Gastroesophageal sphincter (tissue), 4 donors: ENCODE data around the gene PTBP3. TPM values are rescaled to one million over a fixed set of nuclear protein-coding genes. Genes with fewer than 3 reads are reported as not detected.
"Not testable (repeated sequence)": the region's sequence is repeated elsewhere in the genome, so short reads cannot be mapped to it uniquely, and the experiment has no call there.

Source experiments
- ATAC-seq: fragments of 150-250 bp; one replicate; pipeline ENCODE4 v1.9.1; 2016; ENCODE audit warnings: mild to moderate bottlenecking, moderate library complexity
- H3K27ac ChIP-seq, 4 donors: fragments of 200-600 bp; sonication (generic) in 3 of 4; 1 replicate in 3 of 4; 2 replicates in 1 of 4; pipeline ENCODE4 v1.5.1; 2016 to 2019
- H3K27me3 ChIP-seq: fragments of 200-600 bp; sonication (generic); one replicate; pipeline ENCODE4 v1.5.1; 2019
- H3K36me3 ChIP-seq, 2 donors: fragments of 200-600 bp; sonication (generic); one replicate each; pipeline ENCODE4 v1.5.1; 2019; ENCODE audit warnings: control low read depth in 1 of 2
- H3K4me1 ChIP-seq, 3 donors: fragments of 200-600 bp; sonication (generic); 1 replicate in 2 of 3; 2 replicates in 1 of 3; pipeline ENCODE4 v1.5.1; 2016 to 2019; ENCODE audit warnings: control low read depth in 2 of 3
- H3K4me3 ChIP-seq, 2 donors: fragments of 200-600 bp; sonication (generic); one replicate each; pipeline ENCODE4 v1.5.1; 2019; ENCODE audit warnings: mild to moderate bottlenecking in 1 of 2, moderate library complexity in 1 of 2
- H3K9me3 ChIP-seq, 3 donors: fragments of 200-600 bp; sonication (generic); one replicate each; pipeline ENCODE4 v1.5.1; 2017 to 2019; ENCODE audit warnings: control low read depth in 2 of 3
- EP300 ChIP-seq: sonication (generic); formaldehyde crosslinking; IDR thresholded peaks from one replicate; pipeline ENCODE4 v1.6.1; 2017; ENCODE audit warnings: antibody characterized with exemption, mild to moderate bottlenecking
- POLR2A ChIP-seq, 2 donors: fragments of 450-650 bp; IDR thresholded peaks; one replicate each; pipeline ENCODE4 v1.6.1; 2017; ENCODE audit warnings: antibody characterized with exemption in 2 of 2, mild to moderate bottlenecking in 2 of 2, moderate library complexity in 1 of 2
- POLR2AphosphoS5 ChIP-seq: sonication (generic); formaldehyde crosslinking; IDR thresholded peaks from one replicate; pipeline ENCODE4 v1.6.1; 2017; ENCODE audit warnings: antibody characterized with exemption
- WGBS, 2 donors: methylation state at CpG; one replicate each; pipeline ENCODE4 v1.1.5; 2018; ENCODE audit warnings: low coverage in 1 of 2; 5-methylcytosine and 5-hydroxymethylcytosine counted together
- total RNA-seq, 4 donors: library from RNA; depleted of rRNA; stranded (reverse); fragments of >200 nt; gene quantifications; one replicate each; pipeline ENCODE4 v1.1.0, GENCODE V29; 2016
- TF ChIP-seq, protein P1 (sequence below), 4 experiments: fragments of 200-600 bp in 2 of 4; fragments of 450-650 bp in 2 of 4; sonication (generic) in 1 of 4; IDR thresholded peaks; one replicate each; pipeline ENCODE4 v1.5.1; 2017 to 2019; ENCODE audit warnings: antibody characterized with exemption in 4 of 4, mild to moderate bottlenecking in 2 of 4, moderate library complexity in 2 of 4

The PTBP3 gene
- total RNA-seq, 4 donors from 2014 or later, result 13.7 to 28.2 (median 24.6) TPM

DNA sequence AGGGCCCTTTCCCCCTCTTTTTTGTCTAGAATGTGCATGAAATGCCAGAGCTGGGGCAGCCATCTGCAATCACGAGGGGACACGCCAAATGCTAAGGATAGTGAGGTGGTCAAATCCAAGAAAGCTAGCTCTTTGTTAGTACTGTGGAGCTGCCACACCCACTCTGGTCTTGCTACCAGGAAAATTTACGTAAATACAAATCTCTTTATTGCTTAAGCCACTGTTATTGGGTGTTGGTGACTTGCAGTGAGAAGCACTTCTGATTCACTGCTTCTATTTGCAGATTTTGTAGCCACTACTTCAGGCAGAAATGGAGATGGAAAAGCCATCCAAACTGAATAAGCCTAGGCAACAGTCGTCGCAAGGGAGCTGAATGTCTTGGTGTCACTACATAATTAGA lies 132.7 kb downstream of the PTBP3 start:
- no peak for ATAC-seq

DNA sequence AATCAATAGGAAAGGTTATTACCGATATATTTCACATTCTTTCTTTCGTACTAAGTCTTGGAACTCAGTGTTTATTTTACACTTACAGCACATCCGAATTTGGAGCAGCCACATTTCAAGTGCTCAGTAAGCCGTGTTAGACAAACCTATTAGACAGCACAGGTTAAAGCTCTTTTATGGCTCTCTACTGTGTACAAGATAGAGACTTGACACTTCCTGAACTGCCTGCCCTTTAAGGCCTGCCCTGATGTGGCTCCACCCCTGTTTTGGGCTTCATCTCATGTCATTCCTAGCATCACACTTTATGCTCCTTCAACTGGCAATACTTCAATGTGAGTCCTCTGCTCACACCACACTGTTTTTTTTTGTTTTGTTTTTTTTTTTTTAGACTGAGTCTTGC lies 134.8 kb downstream of the PTBP3 start:
- no peak overlapping the region for H3K4me3 ChIP-seq
- no peak for ATAC-seq
- 33 to 56% methylated on average over 4 of the region's 4 CpGs for WGBS, 2 donors
- H3K36me3 ChIP-seq, result no peaks in the 10 kb centered on the region
- H3K27me3 ChIP-seq, result no peaks in the 10 kb centered on the region
- no peaks in the 10 kb centered on the region for H3K4me1 ChIP-seq
- no peak overlapping the region for H3K27ac ChIP-seq
- H3K9me3 ChIP-seq, result no peaks in the 10 kb centered on the region
- TF ChIP-seq EP300 (no peak), POLR2AphosphoS5 (no peak), POLR2A (IDR thresholded peaks at IDR 0.05) (no peak)
- TF ChIP-seq, protein P1, sequence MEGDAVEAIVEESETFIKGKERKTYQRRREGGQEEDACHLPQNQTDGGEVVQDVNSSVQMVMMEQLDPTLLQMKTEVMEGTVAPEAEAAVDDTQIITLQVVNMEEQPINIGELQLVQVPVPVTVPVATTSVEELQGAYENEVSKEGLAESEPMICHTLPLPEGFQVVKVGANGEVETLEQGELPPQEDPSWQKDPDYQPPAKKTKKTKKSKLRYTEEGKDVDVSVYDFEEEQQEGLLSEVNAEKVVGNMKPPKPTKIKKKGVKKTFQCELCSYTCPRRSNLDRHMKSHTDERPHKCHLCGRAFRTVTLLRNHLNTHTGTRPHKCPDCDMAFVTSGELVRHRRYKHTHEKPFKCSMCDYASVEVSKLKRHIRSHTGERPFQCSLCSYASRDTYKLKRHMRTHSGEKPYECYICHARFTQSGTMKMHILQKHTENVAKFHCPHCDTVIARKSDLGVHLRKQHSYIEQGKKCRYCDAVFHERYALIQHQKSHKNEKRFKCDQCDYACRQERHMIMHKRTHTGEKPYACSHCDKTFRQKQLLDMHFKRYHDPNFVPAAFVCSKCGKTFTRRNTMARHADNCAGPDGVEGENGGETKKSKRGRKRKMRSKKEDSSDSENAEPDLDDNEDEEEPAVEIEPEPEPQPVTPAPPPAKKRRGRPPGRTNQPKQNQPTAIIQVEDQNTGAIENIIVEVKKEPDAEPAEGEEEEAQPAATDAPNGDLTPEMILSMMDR (IDR thresholded peaks at IDR 0.05), result no peak

More for the DNA sequence above, 132.7 kb downstream of the PTBP3 start:
- Histone ChIP-seq H3K36me3 (no peaks in the 10 kb centered on the region), H3K27ac (no peak overlapping the region), H3K27me3 (no peaks in the 10 kb centered on the region), H3K4me1 (no peaks in the 10 kb centered on the region), H3K4me3 (no peak overlapping the region), H3K9me3 (no peaks in the 10 kb centered on the region)
- TF ChIP-seq POLR2AphosphoS5 (no peak), EP300 (no peak), POLR2A (IDR thresholded peaks at IDR 0.05) (no peak)
- TF ChIP-seq, protein P1 (IDR thresholded peaks at IDR 0.05), result no peak
- 95 to 97% methylated on average over 3 to 5 of the region's 5 CpGs for WGBS, 2 donors

DNA sequence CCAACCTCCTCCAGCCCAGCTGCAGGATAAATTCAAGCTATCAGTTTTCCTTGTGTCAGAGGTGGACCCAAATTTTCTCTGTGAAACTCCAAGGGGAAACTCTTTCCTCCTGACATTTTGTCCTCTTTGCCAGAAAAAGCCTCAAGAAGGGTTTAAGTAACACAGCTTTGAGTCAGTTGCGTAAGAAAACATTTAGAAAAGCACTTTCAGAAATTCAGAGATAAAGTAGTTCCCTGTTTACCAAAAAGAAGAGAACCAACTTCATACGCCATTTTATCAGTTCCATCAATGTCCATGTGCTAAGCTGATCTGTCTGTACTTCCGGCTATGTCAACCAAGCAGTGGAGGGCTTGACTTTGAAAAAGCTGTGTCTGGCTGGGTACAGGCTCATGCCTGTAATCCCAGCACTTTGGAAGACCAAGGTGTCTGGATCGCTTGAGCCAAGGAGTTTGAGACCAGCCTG lies 138.4 kb downstream of the PTBP3 start:
- H3K9me3 ChIP-seq, result no peaks in the 10 kb centered on the region
- whole genome bisulfite sequencing, 2 donors, result 81 to 85% methylated on average over 3 to 4 of the region's 4 CpGs
- no peak for TF ChIP-seq POLR2AphosphoS5
- no peak for TF ChIP-seq EP300
- no peak for TF ChIP-seq POLR2A (IDR thresholded peaks at IDR 0.05)
- TF ChIP-seq, protein P1 (IDR thresholded peaks at IDR 0.05), result no peak
- H3K36me3 ChIP-seq, result no peaks in the 10 kb centered on the region
- no peaks in the 10 kb centered on the region for H3K4me1 ChIP-seq
- H3K4me3 ChIP-seq, result no peak overlapping the region
- ATAC-seq, result no peak
- no peaks in the 10 kb centered on the region for H3K27me3 ChIP-seq
- peak overlapping the region in 2 of 4 donors; percentile 12 to 46 for H3K27ac ChIP-seq

DNA sequence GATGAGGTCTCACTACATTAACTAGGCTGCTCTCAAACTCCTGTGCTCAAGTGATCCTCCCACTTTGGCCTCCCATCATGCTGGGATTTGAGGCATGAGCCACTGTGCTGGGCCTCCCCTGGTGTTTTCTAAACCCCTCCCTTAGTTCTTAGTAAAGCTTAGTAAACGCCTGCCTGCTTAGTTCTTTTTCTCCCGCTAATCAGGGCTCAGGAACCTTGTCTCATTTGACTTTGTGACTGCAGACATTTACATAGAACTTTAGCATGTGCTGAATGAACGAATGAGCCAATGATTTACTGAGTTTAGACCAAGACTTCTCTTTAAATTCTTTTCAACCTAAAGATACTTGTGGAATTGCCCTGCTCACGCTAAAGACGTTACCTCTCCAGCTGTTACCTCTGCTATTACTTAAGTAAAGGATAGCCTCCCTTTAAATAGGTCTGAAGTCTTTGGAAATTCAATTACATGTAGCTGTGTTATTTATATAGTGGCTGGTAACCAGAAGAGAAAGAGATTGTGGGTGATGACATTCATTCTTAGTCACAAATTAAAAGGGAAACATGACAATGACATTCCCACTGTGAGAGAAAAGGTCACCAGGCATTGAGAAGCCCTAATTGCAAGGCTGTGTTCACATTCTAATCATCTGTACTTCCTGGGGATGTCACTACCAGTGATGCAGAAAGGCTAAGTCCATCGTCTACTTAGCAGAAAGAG lies 139.7 kb downstream of the PTBP3 start:
- WGBS, 2 donors, result 84 to 92% methylated on average over 5 of the region's 6 CpGs
- Histone ChIP-seq H3K27me3 (no peaks in the 10 kb centered on the region), H3K36me3 (no peaks in the 10 kb centered on the region), H3K4me1 (no peaks in the 10 kb centered on the region), H3K27ac (no peak overlapping the region), H3K9me3 (no peaks in the 10 kb centered on the region), H3K4me3 (no peak overlapping the region)
- ATAC-seq, result no peak
- TF ChIP-seq EP300, result no peak
- no peak for TF ChIP-seq POLR2AphosphoS5
- no peak for TF ChIP-seq POLR2A (IDR thresholded peaks at IDR 0.05)
- TF ChIP-seq, protein P1 (IDR thresholded peaks at IDR 0.05), result no peak

DNA sequence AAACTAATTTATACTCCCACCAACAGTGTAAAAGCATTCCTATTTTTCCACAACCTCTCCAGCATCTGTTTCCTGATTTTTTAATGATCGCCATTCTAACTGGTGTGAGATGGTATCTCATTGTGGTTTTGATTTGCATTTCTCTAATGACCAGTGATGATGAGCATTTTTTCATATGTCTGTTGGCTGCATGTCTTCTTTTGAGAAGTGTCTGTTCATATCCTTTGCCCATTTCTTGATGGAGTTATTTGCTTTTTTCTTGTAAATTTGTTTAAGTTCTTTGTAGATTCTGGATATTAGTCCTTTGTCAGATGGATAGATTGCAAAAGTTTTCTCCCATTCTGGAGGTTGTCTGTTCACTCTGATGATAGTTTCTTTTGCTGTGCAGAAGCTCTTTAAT lies 143.1 kb downstream of the PTBP3 start:
- H3K4me1 ChIP-seq, H3K27ac ChIP-seq, H3K27me3 ChIP-seq, H3K4me3 ChIP-seq, H3K9me3 ChIP-seq, H3K36me3 ChIP-seq, ATAC-seq: not testable (repeated sequence)
- WGBS, 2 donors, result 80 to 100% methylated on average over 1 of the region's 1 CpG
